PC-3 (cell line): ENCODE measurements around the gene DHX35. TPM values are rescaled to one million over a fixed set of nuclear protein-coding genes. Genes with fewer than 3 reads are reported as not detected.

ENCODE experiments used
- ATAC-seq: fragments of 200-7000 bp; cut with Tn5 transposase; 2 replicates; pipeline ENCODE4 v1.9.1; 2020; ENCODE audit warnings: mild to moderate bottlenecking, moderate library complexity
- BruUV-seq: library from RNA; stranded (reverse); fragments of 400-500 nt; replicated peaks from 2 replicates; lab custom pipeline; 2021; lab: Mats Ljungman, UMichigan
- CTCF ChIA-PET: fragments of 300-600 bp; sonication (Branson Sonifier 250); formaldehyde crosslinking; loops from one replicate; lab custom pipeline; 2022; ENCODE audit warnings: antibody characterized with exemption; lab: Charles Lee
- POLR2A ChIA-PET: fragments of 300-600 bp; sonication (Branson Sonifier 250); formaldehyde crosslinking; loops from one replicate; lab custom pipeline; 2022; ENCODE audit warnings: antibody characterized with exemption; ENCODE audit not compliant: unreplicated experiment; lab: Charles Lee
- DNase-seq: peaks from one replicate; pipeline ENCODE4 v3.0.0-alpha.2; 2015
- H2AFZ ChIP-seq: fragments of 300-600 bp; sonication (generic); 2 replicates; pipeline ENCODE4 v1.6.0; 2016; ENCODE audit warnings: antibody characterized with exemption, low read length
- H3F3A ChIP-seq: fragments of 300-600 bp; sonication (generic); one replicate; pipeline ENCODE4 v1.6.0; 2017; ENCODE audit warnings: antibody characterized with exemption, low read length, control low read depth, mild to moderate bottlenecking; ENCODE audit not compliant: unreplicated experiment
- H3K27ac ChIP-seq: fragments of 300-600 bp; sonication (generic); 2 replicates; pipeline ENCODE4 v1.5.1; 2016; ENCODE audit warnings: mild to moderate bottlenecking, low read length
- H3K27me3 ChIP-seq: fragments of 300-600 bp; sonication (generic); 2 replicates; pipeline ENCODE4 v1.6.1; 2016; ENCODE audit warnings: low read length, mixed read lengths
- H3K36me3 ChIP-seq: fragments of 300-600 bp; sonication (generic); 2 replicates; pipeline ENCODE4 v1.6.1; 2016; ENCODE audit warnings: low read depth, mixed run types, low read length, mixed read lengths
- H3K4me1 ChIP-seq: fragments of 300-600 bp; sonication (generic); 2 replicates; pipeline ENCODE4 v1.5.1; 2016; ENCODE audit warnings: low read length; ENCODE audit not compliant: insufficient read depth
- H3K4me2 ChIP-seq: fragments of 300-600 bp; sonication (generic); 2 replicates; pipeline ENCODE4 v1.6.0; 2016; ENCODE audit warnings: low read length
- H3K4me3 ChIP-seq: fragments of 300-600 bp; sonication (generic); 2 replicates; pipeline ENCODE4 v1.5.1; 2016; ENCODE audit warnings: mild to moderate bottlenecking, low read length, mixed read lengths
- H3K79me2 ChIP-seq: fragments of 300-600 bp; sonication (generic); 2 replicates; pipeline ENCODE4 v1.6.1; 2017; ENCODE audit warnings: low read length, mixed read lengths
- H3K9ac ChIP-seq: fragments of 300-600 bp; sonication (generic); 2 replicates; pipeline ENCODE4 v1.6.0; 2016; ENCODE audit warnings: mild to moderate bottlenecking, low read length
- H3K9me2 ChIP-seq: fragments of 300-600 bp; sonication (generic); replicated peaks from 2 replicates; pipeline ENCODE4 v1.6.1; 2016; ENCODE audit warnings: mixed run types, low read length, mixed read lengths
- H3K9me3 ChIP-seq: fragments of 300-600 bp; sonication (generic); 2 replicates; pipeline ENCODE4 v1.6.1; 2016; ENCODE audit warnings: low read length, mixed read lengths
- H4K20me1 ChIP-seq: fragments of 300-600 bp; sonication (generic); 2 replicates; pipeline ENCODE4 v1.6.1; 2016; ENCODE audit warnings: low read length, mixed read lengths
- CTCF ChIP-seq: fragments of 300-600 bp; sonication (generic); conservative IDR thresholded peaks from 2 replicates; pipeline ENCODE4 v1.5.1; 2017; ENCODE audit warnings: antibody characterized with exemption, low read depth, mild to moderate bottlenecking, low read length
- EZH2 ChIP-seq: fragments of 300-600 bp; sonication (generic); IDR thresholded peaks from one replicate; pipeline ENCODE4 v1.6.1; 2017; ENCODE audit warnings: antibody characterized with exemption, mild to moderate bottlenecking, low read length; ENCODE audit not compliant: unreplicated experiment
- EZH2phosphoT487 ChIP-seq: fragments of 300-600 bp; sonication (generic); IDR thresholded peaks from 2 replicates; pipeline ENCODE4 v1.6.1; 2018; ENCODE audit warnings: mild to moderate bottlenecking, antibody characterized with exemption, low read length, borderline replicate concordance
- intact Hi-C: fragments of 100-400 bp; cut with micrococcal nuclease; formaldehyde crosslinking; loops from 2 replicates; pipeline ENCODE4 v1.9.0; 2023
- total RNA-seq: library from RNA; depleted of rRNA; stranded (reverse); fragments of >200 nt; gene quantifications from 2 replicates; pipeline ENCODE4 v1.2.3, GENCODE V29; 2014

DHX35 gene
- total RNA-seq, 1 experiment from 2014 or later = 12.0 TPM

GRCh38 chr20:39040116-39040515 lies 78.0 kb downstream of the DHX35 start:
- H3K36me3 ChIP-seq = peaks cover 29% of the 10 kb centered on the region
- no peak for ATAC-seq
- no peaks in the 10 kb centered on the region for H3F3A ChIP-seq
- no peak for DNase-seq
- ChIA-PET CTCF (no interaction called here), POLR2A (no interaction called here)
- no peaks in the 10 kb centered on the region for H3K27me3 ChIP-seq
- H3K4me1 ChIP-seq = no peaks in the 10 kb centered on the region
- no peaks in the 10 kb centered on the region for H3K79me2 ChIP-seq
- no peak overlapping the region for H3K27ac ChIP-seq
- H3K4me2 ChIP-seq = no peak overlapping the region
- TF ChIP-seq EZH2 = no peak
- TF ChIP-seq CTCF = no peak
- TF ChIP-seq EZH2phosphoT487 = no peak
- no peak overlapping the region for H3K9ac ChIP-seq
- no peaks in the 10 kb centered on the region for H3K9me2 ChIP-seq
- intact Hi-C loops = no loop called here
- no peak overlapping the region for H2AFZ ChIP-seq
- no peaks in the 10 kb centered on the region for H4K20me1 ChIP-seq
- no TSS peak for BruUV-seq
- H3K4me3 ChIP-seq = no peak overlapping the region
- no peaks in the 10 kb centered on the region for H3K9me3 ChIP-seq

DNA sequence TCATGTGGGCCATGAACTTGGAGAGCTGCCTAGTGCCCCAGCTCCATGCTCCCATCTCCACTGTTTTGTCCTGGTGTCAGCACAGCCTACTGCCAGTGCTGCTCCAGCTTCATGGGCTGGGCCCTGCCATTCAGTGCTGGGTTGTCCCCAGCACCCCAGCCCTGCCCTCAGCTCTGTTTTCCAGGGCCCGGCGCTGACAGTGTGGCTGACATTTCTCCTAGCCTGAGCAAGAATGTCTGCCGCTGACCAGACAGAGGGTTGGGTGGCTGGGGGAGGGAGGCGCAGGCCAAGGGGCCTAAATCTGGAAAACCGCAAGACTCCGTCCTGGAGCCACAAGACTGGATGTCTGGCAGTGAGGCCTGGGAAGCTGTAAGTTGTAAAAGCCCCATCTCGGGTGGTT lies 78.9 kb downstream of the DHX35 start:
- CTCF ChIA-PET = no interaction called here
- Histone ChIP-seq H3K9me3 (no peaks in the 10 kb centered on the region), H3K27ac (no peak overlapping the region), H3K4me2 (no peak overlapping the region), H3K4me1 (no peaks in the 10 kb centered on the region), H2AFZ (no peak overlapping the region), H3K4me3 (no peak overlapping the region), H3K79me2 (no peaks in the 10 kb centered on the region), H3F3A (no peaks in the 10 kb centered on the region), H3K36me3 (peaks cover 25% of the 10 kb centered on the region), H4K20me1 (no peaks in the 10 kb centered on the region), H3K9ac (no peak overlapping the region), H3K27me3 (no peaks in the 10 kb centered on the region), H3K9me2 (no peaks in the 10 kb centered on the region)
- TF ChIP-seq EZH2phosphoT487 (no peak), CTCF (no peak), EZH2 (no peak)
- no peak for DNase-seq
- POLR2A ChIA-PET = interaction anchor here (0.6 kb wide), 1 partner anchor 17 kb away, joined by 3 read pairs; no protein-coding TSS in a partner anchor
- no TSS peak for BruUV-seq
- intact Hi-C loops = no loop called here
- ATAC-seq = no peak

DNA sequence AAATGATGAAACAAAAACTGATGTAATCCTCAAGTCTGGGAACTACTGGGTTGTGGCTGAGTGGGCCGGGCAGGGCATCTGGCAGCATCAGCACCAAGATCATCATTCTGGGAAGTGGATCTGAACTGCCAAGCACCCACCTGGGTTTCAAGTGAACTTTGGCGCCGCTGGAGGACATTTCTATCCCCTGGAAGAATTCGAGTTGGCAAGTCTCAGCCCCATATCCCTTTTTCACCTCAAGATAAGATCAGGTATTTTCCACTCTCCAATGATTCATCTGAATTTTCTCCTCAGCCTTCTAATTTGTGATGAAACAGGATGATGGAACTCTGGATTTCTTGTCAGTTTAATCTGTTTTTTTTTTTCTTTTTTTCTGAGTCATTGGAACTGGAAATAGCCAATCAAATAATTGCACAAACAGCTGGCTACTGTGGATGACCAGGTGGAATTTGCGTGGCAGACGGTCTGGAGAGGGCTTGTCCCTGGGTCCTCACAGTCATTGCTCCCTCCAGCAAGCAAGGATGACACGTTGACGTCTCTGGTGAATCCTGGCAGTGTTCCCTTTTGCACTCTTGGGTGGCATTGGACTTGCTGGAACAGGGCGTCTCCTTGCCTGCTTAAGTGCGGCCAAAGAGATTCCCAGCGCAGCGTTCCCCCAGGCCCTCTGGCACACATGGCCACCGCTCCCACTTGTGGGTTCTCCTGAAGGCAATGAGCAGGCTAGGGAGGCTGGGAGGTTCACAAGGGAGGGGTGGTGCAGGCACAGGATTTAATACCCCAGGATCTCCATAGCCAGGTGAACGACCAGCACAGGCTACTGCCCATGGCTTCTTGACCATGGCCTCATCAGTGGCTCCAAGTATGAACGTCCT lies 80.4 kb downstream of the DHX35 start:
- H3K9ac ChIP-seq = no peak overlapping the region
- no peaks in the 10 kb centered on the region for H3K9me2 ChIP-seq
- H3F3A ChIP-seq = no peaks in the 10 kb centered on the region
- H3K36me3 ChIP-seq = peaks cover 19% of the 10 kb centered on the region; the same call in 1 of the 2 replicates
- intact Hi-C loops = no loop called here
- DNase-seq = no peak
- H3K4me2 ChIP-seq = no peak overlapping the region
- H3K27me3 ChIP-seq = no peaks in the 10 kb centered on the region
- ChIA-PET CTCF (no interaction called here), POLR2A (no interaction called here)
- no peaks in the 10 kb centered on the region for H3K9me3 ChIP-seq
- no peaks in the 10 kb centered on the region for H4K20me1 ChIP-seq
- H3K79me2 ChIP-seq = no peaks in the 10 kb centered on the region
- H3K27ac ChIP-seq = no peak overlapping the region
- no TSS peak for BruUV-seq
- no peak overlapping the region for H3K4me3 ChIP-seq
- no peak for ATAC-seq
- no peaks in the 10 kb centered on the region for H3K4me1 ChIP-seq
- H2AFZ ChIP-seq = no peak overlapping the region
- TF ChIP-seq EZH2 (no peak), EZH2phosphoT487 (no peak), CTCF (no peak)
